Measurements from ENCODE around the gene TTC14. TPM values are rescaled to one million over a fixed set of nuclear protein-coding genes. Genes with fewer than 3 reads are reported as not detected.
A peak's percentile ranks its signal among the peaks of the same experiment; 100 is the strongest.
"Not testable (repeated sequence)": the region's sequence is repeated elsewhere in the genome, so short reads cannot be mapped to it uniquely, and the experiment has no call there.

TTC14 gene, protein sequence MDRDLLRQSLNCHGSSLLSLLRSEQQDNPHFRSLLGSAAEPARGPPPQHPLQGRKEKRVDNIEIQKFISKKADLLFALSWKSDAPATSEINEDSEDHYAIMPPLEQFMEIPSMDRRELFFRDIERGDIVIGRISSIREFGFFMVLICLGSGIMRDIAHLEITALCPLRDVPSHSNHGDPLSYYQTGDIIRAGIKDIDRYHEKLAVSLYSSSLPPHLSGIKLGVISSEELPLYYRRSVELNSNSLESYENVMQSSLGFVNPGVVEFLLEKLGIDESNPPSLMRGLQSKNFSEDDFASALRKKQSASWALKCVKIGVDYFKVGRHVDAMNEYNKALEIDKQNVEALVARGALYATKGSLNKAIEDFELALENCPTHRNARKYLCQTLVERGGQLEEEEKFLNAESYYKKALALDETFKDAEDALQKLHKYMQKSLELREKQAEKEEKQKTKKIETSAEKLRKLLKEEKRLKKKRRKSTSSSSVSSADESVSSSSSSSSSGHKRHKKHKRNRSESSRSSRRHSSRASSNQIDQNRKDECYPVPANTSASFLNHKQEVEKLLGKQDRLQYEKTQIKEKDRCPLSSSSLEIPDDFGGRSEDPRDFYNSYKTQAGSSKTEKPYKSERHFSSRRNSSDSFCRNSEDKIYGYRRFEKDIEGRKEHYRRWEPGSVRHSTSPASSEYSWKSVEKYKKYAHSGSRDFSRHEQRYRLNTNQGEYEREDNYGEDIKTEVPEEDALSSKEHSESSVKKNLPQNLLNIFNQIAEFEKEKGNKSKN
- 24.1 TPM for polyA plus RNA-seq (2013, experiment 1 of 2; ENCODE audit: insufficient read length)
- polyA plus RNA-seq (2013, experiment 2 of 2; ENCODE audit: insufficient read length): 25.9 TPM

DNA sequence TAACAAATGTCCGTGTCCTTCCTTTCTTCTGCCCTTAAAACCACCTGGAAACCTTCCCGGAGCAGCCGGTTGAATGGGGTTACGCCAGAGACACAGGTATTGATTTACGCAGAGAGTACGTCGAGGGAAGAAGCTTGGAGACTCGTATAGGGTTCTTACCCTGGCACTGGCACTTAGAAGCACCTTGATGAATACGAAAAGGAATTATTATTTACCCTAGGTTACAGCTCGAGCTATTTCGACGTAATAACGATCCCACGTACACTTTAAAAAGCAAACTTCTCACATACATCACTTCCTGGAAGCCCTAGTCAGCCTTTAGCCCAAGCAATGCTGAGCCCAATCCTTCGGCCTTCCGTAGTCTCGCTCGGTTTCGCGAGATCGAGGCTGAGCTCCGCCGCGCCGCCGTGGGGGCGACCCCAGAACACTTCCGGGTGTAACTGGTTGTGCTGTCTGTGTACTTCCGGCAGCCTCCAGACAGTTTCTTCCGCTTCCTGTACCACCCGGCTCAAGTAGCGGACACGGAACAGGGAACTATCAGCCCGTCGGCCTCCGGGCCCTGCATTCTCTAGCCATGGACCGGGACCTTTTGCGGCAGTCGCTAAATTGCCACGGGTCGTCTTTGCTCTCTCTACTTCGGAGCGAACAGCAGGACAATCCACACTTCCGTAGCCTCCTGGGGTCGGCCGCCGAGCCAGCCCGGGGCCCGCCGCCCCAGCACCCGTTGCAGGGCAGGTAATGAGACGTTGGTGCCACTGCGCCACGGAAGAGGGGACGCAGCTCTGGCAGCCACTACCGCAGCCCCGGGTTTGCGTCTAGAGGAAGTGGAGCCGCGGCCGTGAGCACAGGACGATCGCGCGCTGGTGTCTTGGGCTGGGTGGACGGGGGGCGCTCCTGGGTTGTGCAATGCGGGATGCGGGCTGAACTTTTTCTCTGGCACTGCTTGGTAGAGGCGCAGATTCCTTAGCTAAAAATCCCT lies at the start of gene TTC14:
TTC14 (plus strand) TSS at position 476 of the 979 bp plus-strand sequence; CDS start at position 575, 99 bp downstream.
- peak; percentile 96 for DNase-seq

GRCh38 chr3:180563406-180563805 lies 38.6 kb upstream of the TTC14 start:
- no peak for DNase-seq

GRCh38 chr3:180564676-180565075 lies 37.3 kb upstream of the TTC14 start:
- DNase-seq: no peak

DNA sequence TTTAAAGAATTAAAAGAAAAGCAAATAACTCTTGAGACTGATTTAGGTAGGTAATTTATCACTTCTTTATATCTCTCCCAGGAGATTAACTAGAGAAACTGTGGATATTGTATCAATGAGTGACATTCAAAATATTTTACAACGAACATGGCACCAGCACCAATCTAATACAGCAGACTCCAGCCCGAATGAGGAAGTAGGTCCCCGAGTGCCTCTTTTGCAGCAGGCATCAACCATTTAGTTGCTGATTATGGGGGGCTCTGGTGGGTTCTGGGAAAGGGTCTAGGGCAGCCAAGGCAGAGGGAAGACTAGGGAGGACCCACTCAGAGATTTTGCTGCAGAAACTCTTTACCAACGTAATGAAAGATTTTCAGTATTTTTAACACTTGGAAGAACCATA lies 31.7 kb upstream of the TTC14 start:
- DNase-seq: no peak

GRCh38 chr3:180571831-180572598 lies 29.9 kb upstream of the TTC14 start:
- no peak for DNase-seq

- no peak for DNase-seq
Measured at GRCh38 chr3:180575571-180575970, 26.4 kb upstream of the TTC14 start.

GRCh38 chr3:180580934-180581333 lies 21.0 kb upstream of the TTC14 start:
- no peak for DNase-seq

DNA sequence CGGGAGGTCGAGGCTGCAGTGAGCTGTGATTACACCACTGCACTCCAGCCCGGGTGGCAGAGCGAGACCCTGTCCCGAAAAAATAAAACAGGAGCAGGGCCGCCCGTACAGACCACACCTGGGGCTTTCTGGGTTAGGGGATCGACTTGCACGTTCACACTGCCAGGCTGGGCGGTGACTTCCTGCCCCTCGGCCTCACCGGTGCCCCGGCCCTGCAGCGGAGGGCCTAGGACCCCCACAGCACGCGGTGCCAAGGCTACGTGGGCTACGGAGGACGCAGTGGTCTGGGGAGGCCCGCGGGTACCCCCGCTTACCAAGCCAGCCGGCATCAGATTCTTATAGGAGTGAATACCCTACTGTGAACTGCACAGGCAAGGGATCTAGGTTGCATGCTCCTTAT lies 11.6 kb upstream of the TTC14 start:
- DNase-seq: no peak

GRCh38 chr3:180593631-180594030 lies 8.3 kb upstream of the TTC14 start:
- DNase-seq: not testable (repeated sequence)

GRCh38 chr3:180594631-180595558 lies 7.1 kb upstream of the TTC14 start:
- peak; percentile 47 for DNase-seq

DNA sequence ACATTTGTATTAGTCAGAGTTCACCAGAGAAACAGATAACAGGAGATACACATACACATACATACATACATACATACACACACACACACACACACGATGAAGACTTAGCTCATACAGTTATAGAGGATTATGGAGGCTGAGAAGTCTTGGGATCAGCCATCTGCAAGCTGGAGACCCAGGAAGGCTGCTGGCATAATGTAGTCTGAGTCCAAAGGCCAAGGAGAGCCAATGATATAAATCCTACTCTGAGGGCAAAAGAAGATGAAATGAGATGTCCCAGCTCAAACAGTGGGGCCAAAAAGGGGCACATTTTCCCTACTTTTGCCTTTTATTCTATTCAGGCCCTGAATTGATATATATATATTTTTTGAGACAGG lies 6.4 kb upstream of the TTC14 start:
- DNase-seq: no peak

GRCh38 chr3:180600473-180600872 lies 1.5 kb upstream of the TTC14 start:
- no peak for DNase-seq

DNA sequence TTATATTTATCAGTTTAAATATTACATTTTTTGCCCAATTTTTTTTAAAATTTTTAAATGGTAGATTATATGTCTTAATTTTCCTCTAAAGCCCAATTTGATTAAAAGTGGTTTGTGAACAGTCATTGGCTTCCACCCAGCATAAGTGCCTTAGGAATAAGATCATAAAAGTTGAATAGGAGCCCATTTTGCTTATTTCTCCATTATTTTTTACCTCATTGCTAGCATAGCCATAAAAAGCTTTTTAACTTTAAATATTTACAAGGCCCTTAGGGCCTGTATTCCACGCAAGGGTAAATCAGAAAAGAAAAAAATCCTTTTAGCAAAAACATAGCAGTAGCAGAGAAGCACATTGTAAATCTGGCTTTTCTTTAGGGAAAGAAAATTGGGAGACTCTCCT lies 9.0 kb downstream of the TTC14 start:
- DNase-seq: no peak

- no peak for DNase-seq
Measured at GRCh38 chr3:180612364-180612763, 10.4 kb downstream of the TTC14 start.

DNA sequence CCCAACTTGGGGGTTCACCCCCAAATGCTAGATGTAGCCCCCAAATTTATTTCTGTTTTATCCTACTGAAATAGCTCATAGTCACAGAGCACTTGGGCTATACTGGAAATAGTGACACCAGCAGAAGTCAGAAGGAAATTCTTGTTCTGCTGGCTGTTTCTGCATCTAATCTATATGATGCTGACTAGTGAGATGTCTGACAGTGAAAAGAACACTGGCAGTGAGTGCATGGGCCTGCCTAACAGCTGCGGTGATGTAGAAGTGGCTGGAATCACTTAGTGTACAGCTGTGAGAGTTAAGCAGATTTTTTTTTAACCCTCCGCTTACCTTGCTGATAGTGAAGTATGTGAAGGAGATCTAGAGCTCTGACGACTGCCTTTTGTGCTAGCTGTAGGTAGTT lies 14.0 kb downstream of the TTC14 start:
- no peak for DNase-seq

- no peak for DNase-seq
Measured at GRCh38 chr3:180617049-180617448, 15.1 kb downstream of the TTC14 start.

DNA sequence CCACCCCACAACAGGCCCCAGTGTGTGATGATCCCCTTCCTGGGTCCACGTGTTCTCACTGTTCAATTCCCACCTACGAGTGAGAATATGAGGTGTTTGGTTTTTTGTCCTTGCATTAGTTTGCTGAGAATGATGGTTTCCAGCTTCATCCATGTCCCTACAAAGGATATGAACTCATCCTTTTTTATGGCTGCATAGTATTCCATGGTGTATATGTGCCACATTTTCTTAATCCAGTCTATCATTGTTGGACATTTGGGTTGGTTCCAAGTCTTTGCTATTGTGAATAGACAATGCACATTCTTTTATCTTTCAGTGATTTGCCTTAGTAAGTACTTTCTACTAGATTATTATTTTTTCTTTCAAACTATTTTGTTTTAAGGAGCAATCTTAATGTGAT lies 16.6 kb downstream of the TTC14 start:
- DNase-seq: not testable (repeated sequence)

DNA sequence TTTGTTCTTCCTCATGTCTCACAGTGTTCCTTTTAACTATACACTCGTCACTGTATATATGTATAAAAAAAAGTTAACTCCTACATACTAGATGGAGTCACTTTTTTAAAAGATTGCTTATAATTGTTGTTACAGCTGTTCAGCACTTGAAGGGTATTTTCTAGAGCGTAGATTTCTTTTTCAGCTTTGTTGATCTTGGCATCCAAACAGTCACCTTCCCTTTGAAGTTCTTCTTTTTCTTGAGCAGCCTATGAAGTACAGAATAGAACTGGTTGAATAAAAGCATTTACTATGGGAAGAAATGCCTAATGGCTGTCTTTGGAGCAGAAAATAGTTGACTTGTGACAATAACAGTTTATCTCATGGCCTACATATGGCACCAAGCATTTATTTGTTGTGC lies 17.8 kb downstream of the TTC14 start:
- DNase-seq: no peak

DNA sequence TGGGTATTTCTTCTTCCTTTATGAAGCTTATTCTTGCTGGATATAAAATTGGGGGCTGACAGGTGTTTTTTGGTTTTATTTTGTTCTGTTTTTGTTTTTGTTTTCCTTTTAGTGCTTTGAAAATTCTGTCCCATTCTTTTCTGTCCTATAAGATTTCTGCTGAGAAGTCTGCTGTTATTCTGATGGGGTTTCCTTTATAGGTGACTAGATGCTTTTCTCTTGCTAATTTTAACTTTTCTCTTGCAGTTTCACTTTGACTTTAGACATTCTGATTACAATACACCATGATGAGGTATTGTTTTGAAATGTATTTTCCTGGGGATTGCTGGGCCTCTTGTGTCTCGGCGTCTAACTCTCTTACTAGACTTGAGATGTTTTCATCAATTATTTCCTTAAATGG lies 22.8 kb downstream of the TTC14 start:
- no peak for DNase-seq

DNA sequence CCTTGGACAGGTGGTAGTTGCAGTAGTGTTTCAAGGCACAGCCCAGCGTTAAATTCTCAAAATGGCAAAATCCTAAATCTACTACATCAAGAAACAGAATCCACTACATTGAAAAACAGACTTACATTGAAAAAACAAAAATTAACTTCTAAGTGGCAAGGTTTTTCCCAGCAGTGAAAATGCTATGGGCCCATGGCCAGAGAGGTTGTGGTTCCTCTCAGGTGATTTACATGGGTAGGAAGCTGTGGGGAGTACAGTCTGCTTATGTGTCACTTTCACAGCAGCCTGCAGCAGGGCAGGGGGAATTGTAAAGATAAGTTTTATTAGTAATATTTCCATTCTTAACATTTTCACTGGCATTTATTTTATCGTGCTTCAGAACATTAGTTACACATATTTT lies 24.9 kb downstream of the TTC14 start:
- no peak for DNase-seq

- DNase-seq: no peak
Measured at GRCh38 chr3:180630371-180630770, 28.4 kb downstream of the TTC14 start.

All from fibroblast of skin of scalp (primary cell).